H9 (cell line): ENCODE results near the gene LAYN. TPM values are rescaled to one million over a fixed set of nuclear protein-coding genes. Genes with fewer than 3 reads are reported as not detected.

Source experiments
- DNase-seq: peaks from one replicate; pipeline ENCODE4 v3.0.0-alpha.2; 2017
- H2AFZ ChIP-seq: one replicate; pipeline ENCODE4 v1.6.1; 2013; ENCODE audit warnings: mild to moderate bottlenecking, low read length, control low read depth, moderate library complexity
- H2AK5ac ChIP-seq: 2 replicates; pipeline ENCODE4 v1.6.1; 2013; ENCODE audit warnings: low read length, control low read depth, mixed read lengths; ENCODE audit not compliant: insufficient read length
- H2BK120ac ChIP-seq: one replicate; pipeline ENCODE4 v1.6.1; 2013; ENCODE audit warnings: low read depth, mild to moderate bottlenecking, low read length, control low read depth, inconsistent platforms; ENCODE audit not compliant: poor library complexity, severe bottlenecking
- H2BK12ac ChIP-seq: 2 replicates; pipeline ENCODE4 v1.6.1; 2013; ENCODE audit warnings: low read length, control low read depth, mixed read lengths, low read depth; ENCODE audit not compliant: insufficient read length
- H2BK15ac ChIP-seq: 2 replicates; pipeline ENCODE4 v1.6.1; 2013; ENCODE audit warnings: low read depth, low read length, control low read depth
- H2BK20ac ChIP-seq: one replicate; pipeline ENCODE4 v1.6.1; 2013; ENCODE audit warnings: low read depth, mild to moderate bottlenecking, low read length, control low read depth, inconsistent platforms; ENCODE audit not compliant: poor library complexity, severe bottlenecking
- H2BK5ac ChIP-seq: 2 replicates; pipeline ENCODE4 v1.6.1; 2013; ENCODE audit warnings: low read length, control low read depth, mixed read lengths; ENCODE audit not compliant: insufficient read length
- H3K14ac ChIP-seq: 2 replicates; pipeline ENCODE4 v1.6.1; 2013; ENCODE audit warnings: low read length, control low read depth; ENCODE audit not compliant: insufficient read depth
- H3K18ac ChIP-seq: 2 replicates; pipeline ENCODE4 v1.6.1; 2013; ENCODE audit warnings: low read depth, mild to moderate bottlenecking, mixed read lengths, low read length, control low read depth; ENCODE audit not compliant: insufficient read length
- H3K23ac ChIP-seq: 2 replicates; pipeline ENCODE4 v1.6.1; 2013; ENCODE audit warnings: low read length, control low read depth, mixed read lengths, low read depth; ENCODE audit not compliant: insufficient read length
- H3K23me2 ChIP-seq: 2 replicates; pipeline ENCODE4 v1.6.1; 2013; ENCODE audit warnings: low read depth, mild to moderate bottlenecking, mixed read lengths, low read length, control low read depth; ENCODE audit not compliant: insufficient read length, poor library complexity, severe bottlenecking
- H3K27ac ChIP-seq: 2 replicates; pipeline ENCODE4 v1.5.1; 2013; ENCODE audit warnings: low read length, control low read depth, mixed read lengths, low read depth; ENCODE audit not compliant: insufficient read length
- H3K27me3 ChIP-seq: 2 replicates; pipeline ENCODE4 v1.6.1; 2013; ENCODE audit warnings: low read length, control low read depth, inconsistent platforms; ENCODE audit not compliant: insufficient read depth
- H3K4ac ChIP-seq: 2 replicates; pipeline ENCODE4 v1.6.1; 2013; ENCODE audit warnings: low read depth, mild to moderate bottlenecking, control low read depth, inconsistent platforms, low read length, moderate library complexity
- H3K4me1 ChIP-seq: 2 replicates; pipeline ENCODE4 v1.6.1; 2013; ENCODE audit warnings: low read length, control low read depth, inconsistent platforms; ENCODE audit not compliant: insufficient read depth
- H3K4me2 ChIP-seq: 2 replicates; pipeline ENCODE4 v1.6.1; 2013; ENCODE audit warnings: low read length, control low read depth, mixed read lengths; ENCODE audit not compliant: insufficient read length, insufficient read depth
- H3K56ac ChIP-seq: 2 replicates; pipeline ENCODE4 v1.6.1; 2013; ENCODE audit warnings: low read depth, mild to moderate bottlenecking, mixed read lengths, low read length, control low read depth; ENCODE audit not compliant: insufficient read length
- H3K79me1 ChIP-seq: 2 replicates; pipeline ENCODE4 v1.6.1; 2013; ENCODE audit warnings: low read depth, mild to moderate bottlenecking, moderate library complexity, low read length, control low read depth, inconsistent platforms; ENCODE audit not compliant: insufficient read depth, poor library complexity, severe bottlenecking
- H3K79me2 ChIP-seq: 2 replicates; pipeline ENCODE4 v1.6.1; 2013; ENCODE audit warnings: low read length, control low read depth, inconsistent platforms; ENCODE audit not compliant: insufficient read depth
- H3K9ac ChIP-seq: 2 replicates; pipeline ENCODE4 v1.6.1; 2013; ENCODE audit warnings: low read length, control low read depth, mixed read lengths; ENCODE audit not compliant: insufficient read length; ENCODE audit errors: extremely low read depth
- H3K9me3 ChIP-seq: one replicate; pipeline ENCODE4 v1.6.1; 2013; ENCODE audit warnings: low read depth, low read length, inconsistent platforms; ENCODE audit not compliant: control insufficient read depth
- H3T11ph ChIP-seq: one replicate; pipeline ENCODE4 v1.6.1; 2013; ENCODE audit warnings: mild to moderate bottlenecking, low read length, control low read depth, inconsistent platforms
- H4K20me1 ChIP-seq: one replicate; pipeline ENCODE4 v1.6.1; 2013; ENCODE audit not compliant: control insufficient read depth, insufficient read length, insufficient read depth
- H4K5ac ChIP-seq: 2 replicates; pipeline ENCODE4 v1.6.1; 2013; ENCODE audit warnings: low read depth, mild to moderate bottlenecking, mixed read lengths, low read length, control low read depth; ENCODE audit not compliant: insufficient read length
- H4K8ac ChIP-seq: replicated peaks from 2 replicates; pipeline ENCODE4 v1.6.1; 2013; ENCODE audit warnings: low read length, control low read depth, mixed read lengths, low read depth; ENCODE audit not compliant: insufficient read length
- H4K91ac ChIP-seq: 2 replicates; pipeline ENCODE4 v1.6.1; 2013; ENCODE audit warnings: low read depth, mild to moderate bottlenecking, moderate library complexity, mixed read lengths, low read length, control low read depth; ENCODE audit not compliant: insufficient read length
- H3K27ac Mint-ChIP-seq, 3 experiments: 2 replicates in 2 of 3; 3 replicates in 1 of 3; pipeline ENCODE4 v1.8.0; 2020 to 2021; ENCODE audit warnings: mixed read lengths in 3 of 3, mild to moderate bottlenecking in 1 of 3, moderate library complexity in 1 of 3
- H3K27me3 Mint-ChIP-seq: 2 replicates; pipeline ENCODE4 v1.8.0; 2021; ENCODE audit warnings: low read depth, mild to moderate bottlenecking, moderate library complexity, mixed read lengths
- H3K36me3 Mint-ChIP-seq, 3 experiments: 2 replicates in 2 of 3; 3 replicates in 1 of 3; pipeline ENCODE4 v1.8.0; 2020 to 2021; ENCODE audit warnings: low read depth in 3 of 3, mixed read lengths in 3 of 3; ENCODE audit not compliant: insufficient read depth in 1 of 3
- H3K4me1 Mint-ChIP-seq, 2 experiments: 2 replicates each; pipeline ENCODE4 v1.8.0; 2020; ENCODE audit warnings: mixed read lengths in 2 of 2
- H3K4me3 Mint-ChIP-seq, 2 experiments: 2 replicates in 1 of 2; 3 replicates in 1 of 2; pipeline ENCODE4 v1.8.0; 2020 to 2021; ENCODE audit warnings: mild to moderate bottlenecking in 2 of 2, mixed read lengths in 2 of 2, moderate library complexity in 1 of 2
- H3K9me3 Mint-ChIP-seq, 2 experiments: 2 replicates in 1 of 2; 3 replicates in 1 of 2; pipeline ENCODE4 v1.8.0; 2020; ENCODE audit warnings: mild to moderate bottlenecking in 2 of 2, mixed read lengths in 2 of 2, moderate library complexity in 1 of 2
- WGBS: extraction: QIAGEN DNeasy Blood & Tissue Kit; methylation state at CpG from one replicate; pipeline ENCODE4 v1.1.7; 2013; ENCODE audit warnings: missing lambda C conversion rate, low lambda C conversion rate, mixed read lengths; ENCODE audit not compliant: insufficient read length; ENCODE audit errors: extremely low coverage; 5-methylcytosine and 5-hydroxymethylcytosine counted together
- total RNA-seq: library from RNA; stranded (reverse); gene quantifications from 2 replicates; pipeline ENCODE4 v1.2.1, GENCODE V29; 2021
- TF ChIP-seq, protein P1 (sequence below): fragments of 200-600 bp; sonication (generic); conservative IDR thresholded peaks from 3 replicates; pipeline ENCODE4 v1.8.0; 2021; ENCODE audit warnings: antibody characterized with exemption, mild to moderate bottlenecking

Gene LAYN
- total RNA-seq, 1 experiment from 2014 or later: 3.1 TPM

DNA sequence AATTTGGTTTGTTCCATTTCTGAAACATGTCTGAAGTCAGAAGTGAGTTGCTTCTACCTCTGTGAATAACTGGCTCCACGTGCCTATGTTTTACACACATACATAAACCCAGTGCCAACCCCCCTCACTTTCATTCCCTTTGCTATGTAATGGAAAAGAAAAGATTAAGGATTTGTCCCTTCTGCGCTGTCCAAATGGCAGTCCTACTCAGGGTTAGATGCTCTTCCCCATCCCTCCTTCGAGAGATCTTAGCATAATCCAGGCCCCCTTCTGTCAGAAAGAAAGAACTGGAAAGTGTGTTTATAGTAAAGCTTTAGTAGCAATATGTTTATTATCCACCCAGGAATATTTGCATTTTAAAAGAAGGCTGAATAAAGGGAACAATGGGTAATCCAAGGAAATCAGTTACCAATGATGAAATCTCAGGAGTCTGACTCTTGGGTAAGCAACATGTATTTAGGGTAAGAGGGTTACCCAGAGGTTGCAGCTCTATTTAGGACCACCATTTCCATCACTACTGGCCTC, 3.1 kb upstream of the LAYN start:
- no peak overlapping the region for H3K14ac ChIP-seq
- H3K4ac ChIP-seq: no peak overlapping the region
- WGBS: no CpG with 5 or more reads among the region's 3 CpGs
- H4K8ac ChIP-seq: no peak overlapping the region
- Mint-ChIP-seq H3K4me1 (peaks cover 35 to 37% of the 10 kb centered on the region in 2 experiments), H3K36me3 (peaks cover 0 to 5% (median 0%) of the 10 kb centered on the region in 3 experiments; a peak in 3 of 7 replicates), H3K9me3 (peaks cover 9 to 13% of the 10 kb centered on the region in 2 experiments; a peak in 4 of 5 replicates), H3K27ac (peak overlapping the region in 1 of 3 experiments; percentile 57; a peak in 1 of 7 replicates), H3K4me3 (no peak overlapping the region), H3K27me3 (peaks cover 48% of the 10 kb centered on the region)
- H3K9me3 ChIP-seq: no peaks in the 10 kb centered on the region
- H3K4me1 ChIP-seq: no peaks in the 10 kb centered on the region; the same call in 1 of the 2 replicates
- H3K23me2 ChIP-seq: peaks cover 16% of the 10 kb centered on the region
- no peak overlapping the region for H3K9ac ChIP-seq
- no peaks in the 10 kb centered on the region for H3K79me1 ChIP-seq
- no peak overlapping the region for H2BK20ac ChIP-seq
- no peak overlapping the region for H4K5ac ChIP-seq
- H3K79me2 ChIP-seq: no peaks in the 10 kb centered on the region
- H2BK5ac ChIP-seq: no peak overlapping the region
- H3K4me2 ChIP-seq: no peak overlapping the region
- H2AK5ac ChIP-seq: no peak overlapping the region
- no peak for DNase-seq
- no peak overlapping the region for H4K91ac ChIP-seq
- no peak overlapping the region for H3K18ac ChIP-seq
- no peak overlapping the region for H3K56ac ChIP-seq
- no peak overlapping the region for H3K23ac ChIP-seq
- H2BK12ac ChIP-seq: no peak overlapping the region
- H3K27me3 ChIP-seq: peaks cover 22% of the 10 kb centered on the region; the same call in 1 of the 2 replicates
- no peaks in the 10 kb centered on the region for H4K20me1 ChIP-seq
- no peak overlapping the region for H3K27ac ChIP-seq
- TF ChIP-seq, protein P1, sequence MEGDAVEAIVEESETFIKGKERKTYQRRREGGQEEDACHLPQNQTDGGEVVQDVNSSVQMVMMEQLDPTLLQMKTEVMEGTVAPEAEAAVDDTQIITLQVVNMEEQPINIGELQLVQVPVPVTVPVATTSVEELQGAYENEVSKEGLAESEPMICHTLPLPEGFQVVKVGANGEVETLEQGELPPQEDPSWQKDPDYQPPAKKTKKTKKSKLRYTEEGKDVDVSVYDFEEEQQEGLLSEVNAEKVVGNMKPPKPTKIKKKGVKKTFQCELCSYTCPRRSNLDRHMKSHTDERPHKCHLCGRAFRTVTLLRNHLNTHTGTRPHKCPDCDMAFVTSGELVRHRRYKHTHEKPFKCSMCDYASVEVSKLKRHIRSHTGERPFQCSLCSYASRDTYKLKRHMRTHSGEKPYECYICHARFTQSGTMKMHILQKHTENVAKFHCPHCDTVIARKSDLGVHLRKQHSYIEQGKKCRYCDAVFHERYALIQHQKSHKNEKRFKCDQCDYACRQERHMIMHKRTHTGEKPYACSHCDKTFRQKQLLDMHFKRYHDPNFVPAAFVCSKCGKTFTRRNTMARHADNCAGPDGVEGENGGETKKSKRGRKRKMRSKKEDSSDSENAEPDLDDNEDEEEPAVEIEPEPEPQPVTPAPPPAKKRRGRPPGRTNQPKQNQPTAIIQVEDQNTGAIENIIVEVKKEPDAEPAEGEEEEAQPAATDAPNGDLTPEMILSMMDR: no peak
- H2AFZ ChIP-seq: no peak overlapping the region
- no peak overlapping the region for H2BK15ac ChIP-seq
- H2BK120ac ChIP-seq: no peak overlapping the region
- H3T11ph ChIP-seq: no peak overlapping the region
